C4-2B (cell line): Measurements from ENCODE around the gene RITA1.

Experiments used
- ZFX ChIP-seq: fragments of 450-650 bp; IDR thresholded peaks from 2 replicates; pipeline ENCODE4 v1.6.1; 2017
- TF ChIP-seq, protein P1 (sequence below): fragments of 450-650 bp; conservative IDR thresholded peaks from 2 replicates; pipeline ENCODE4 v1.5.1; 2017; ENCODE audit warnings: mild to moderate bottlenecking

DNA sequence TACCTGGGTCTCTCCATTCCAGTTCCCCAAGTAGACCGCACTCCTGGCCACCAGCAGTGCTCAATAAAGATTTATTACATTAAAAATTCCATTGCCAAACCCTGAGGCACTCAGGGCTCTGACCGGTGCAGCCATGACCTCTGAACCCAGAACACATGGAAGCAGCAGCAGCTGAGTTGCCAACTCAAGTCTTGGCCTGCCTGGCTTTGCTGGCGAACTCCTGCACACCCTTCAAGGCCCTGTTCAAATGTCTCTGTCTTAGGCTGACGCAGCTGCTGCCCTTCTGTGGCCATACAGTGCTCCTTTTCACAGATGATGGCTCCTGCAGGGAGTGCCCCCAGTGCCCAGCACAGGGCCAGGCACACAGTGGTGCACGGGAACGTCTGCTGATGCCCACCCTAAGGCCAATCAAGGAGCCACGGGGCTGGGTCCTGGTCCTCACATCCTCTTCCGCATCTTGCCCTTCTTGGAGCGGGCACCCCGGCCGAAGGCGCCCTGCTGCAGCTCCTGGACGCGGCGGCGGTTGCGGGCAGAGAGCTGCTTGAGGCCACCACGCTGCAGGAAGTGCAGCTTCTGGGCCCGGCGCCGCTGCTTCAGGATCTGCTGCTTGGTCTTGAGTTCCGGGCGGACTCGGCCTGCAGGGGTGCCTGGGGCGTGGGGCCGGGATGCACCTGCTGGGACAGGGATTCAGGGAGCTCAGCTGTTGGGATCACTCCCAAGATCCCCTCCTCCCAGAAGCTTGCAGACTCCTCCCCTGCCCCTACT, 26.9 kb upstream of the RITA1 start:
- TF ChIP-seq, protein P1, sequence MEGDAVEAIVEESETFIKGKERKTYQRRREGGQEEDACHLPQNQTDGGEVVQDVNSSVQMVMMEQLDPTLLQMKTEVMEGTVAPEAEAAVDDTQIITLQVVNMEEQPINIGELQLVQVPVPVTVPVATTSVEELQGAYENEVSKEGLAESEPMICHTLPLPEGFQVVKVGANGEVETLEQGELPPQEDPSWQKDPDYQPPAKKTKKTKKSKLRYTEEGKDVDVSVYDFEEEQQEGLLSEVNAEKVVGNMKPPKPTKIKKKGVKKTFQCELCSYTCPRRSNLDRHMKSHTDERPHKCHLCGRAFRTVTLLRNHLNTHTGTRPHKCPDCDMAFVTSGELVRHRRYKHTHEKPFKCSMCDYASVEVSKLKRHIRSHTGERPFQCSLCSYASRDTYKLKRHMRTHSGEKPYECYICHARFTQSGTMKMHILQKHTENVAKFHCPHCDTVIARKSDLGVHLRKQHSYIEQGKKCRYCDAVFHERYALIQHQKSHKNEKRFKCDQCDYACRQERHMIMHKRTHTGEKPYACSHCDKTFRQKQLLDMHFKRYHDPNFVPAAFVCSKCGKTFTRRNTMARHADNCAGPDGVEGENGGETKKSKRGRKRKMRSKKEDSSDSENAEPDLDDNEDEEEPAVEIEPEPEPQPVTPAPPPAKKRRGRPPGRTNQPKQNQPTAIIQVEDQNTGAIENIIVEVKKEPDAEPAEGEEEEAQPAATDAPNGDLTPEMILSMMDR, result no peak
- no peak for TF ChIP-seq ZFX
